MCF 10A (cell line): ENCODE data around the gene SLC22A23. TPM values are rescaled to one million over a fixed set of nuclear protein-coding genes. Genes with fewer than 3 reads are reported as not detected.
A peak's percentile ranks its signal among the peaks of the same experiment; 100 is the strongest.

ENCODE experiments used
- BruUV-seq: library from RNA; stranded (reverse); fragments of 400-500 nt; replicated peaks from 2 replicates; lab custom pipeline; 2021; lab: Mats Ljungman, UMichigan
- CTCF ChIA-PET: fragments of 300-600 bp; sonication (Branson Sonifier 250); formaldehyde crosslinking; extraction: SDS; loops from one replicate; lab custom pipeline; 2021; ENCODE audit warnings: antibody characterized with exemption, inconsistent platforms; lab: Yijun Ruan, JAX
- POLR2A ChIA-PET: fragments of 300-600, 350-650 bp; sonication (Branson Sonifier 250); formaldehyde crosslinking; extraction: SDS; loops from one replicate; lab custom pipeline; 2020; ENCODE audit warnings: antibody characterized with exemption, inconsistent platforms; lab: Yijun Ruan, JAX
- DNase-seq: peaks from one replicate; pipeline ENCODE4 v3.0.0-alpha.2; 2018; ENCODE audit not compliant: unreplicated experiment
- H3K27ac Mint-ChIP-seq: one replicate; pipeline ENCODE4 v1.8.0; 2022; ENCODE audit warnings: mild to moderate bottlenecking, low read depth, mixed read lengths; ENCODE audit not compliant: unreplicated experiment
- H3K27me3 Mint-ChIP-seq: one replicate; pipeline ENCODE4 v1.8.0; 2022; ENCODE audit warnings: mixed read lengths; ENCODE audit not compliant: insufficient read depth, unreplicated experiment
- H3K36me3 Mint-ChIP-seq: one replicate; pipeline ENCODE4 v1.8.0; 2022; ENCODE audit warnings: mild to moderate bottlenecking, moderate library complexity, mixed read lengths; ENCODE audit not compliant: insufficient read depth, unreplicated experiment
- H3K4me1 Mint-ChIP-seq: one replicate; pipeline ENCODE4 v1.8.0; 2022; ENCODE audit warnings: mixed read lengths; ENCODE audit not compliant: insufficient read depth, unreplicated experiment
- H3K4me3 Mint-ChIP-seq: one replicate; pipeline ENCODE4 v1.8.0; 2022; ENCODE audit warnings: mild to moderate bottlenecking, moderate library complexity, mixed read lengths; ENCODE audit not compliant: unreplicated experiment
- H3K9me3 Mint-ChIP-seq: one replicate; pipeline ENCODE4 v1.8.0; 2022; ENCODE audit warnings: mixed read lengths; ENCODE audit not compliant: unreplicated experiment
- intact Hi-C: fragments of 100-400 bp; cut with micrococcal nuclease; formaldehyde crosslinking; loops from 2 replicates; pipeline ENCODE4 v1.14.1; 2022
- total RNA-seq: library from RNA; stranded (reverse); gene quantifications from 2 replicates; pipeline ENCODE4 v1.2.3, GENCODE V29; 2022
- TF ChIP-seq, protein P1 (sequence below): fragments of 200-600 bp; IDR thresholded peaks from one replicate; pipeline ENCODE4 v1.8.0; 2022; ENCODE audit warnings: antibody characterized with exemption, mild to moderate bottlenecking; ENCODE audit not compliant: unreplicated experiment

SLC22A23 gene
- total RNA-seq, 1 experiment from 2014 or later, result 11.9 TPM

DNA sequence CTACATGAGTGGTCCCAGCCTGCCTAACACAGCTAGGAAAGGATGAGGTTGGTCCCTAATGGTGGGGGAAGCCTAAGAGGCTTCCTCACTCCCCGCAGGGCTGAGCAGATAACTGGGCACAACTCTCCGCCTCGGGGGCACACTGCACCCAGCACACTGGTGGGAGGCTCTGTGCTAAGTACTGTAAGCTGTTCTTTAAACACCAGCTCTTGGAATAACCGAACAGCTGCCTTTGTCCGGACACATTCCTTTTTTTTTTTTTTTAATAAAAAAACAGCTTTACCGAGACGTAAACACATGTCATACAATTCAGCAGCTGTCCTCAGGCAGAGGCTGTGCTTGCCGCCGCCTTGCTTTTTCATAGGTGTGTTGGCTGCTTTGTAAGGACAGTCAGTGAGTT is 191.2 kb downstream of the SLC22A23 start:
- intact Hi-C loops, result no loop called here
- TF ChIP-seq, protein P1, sequence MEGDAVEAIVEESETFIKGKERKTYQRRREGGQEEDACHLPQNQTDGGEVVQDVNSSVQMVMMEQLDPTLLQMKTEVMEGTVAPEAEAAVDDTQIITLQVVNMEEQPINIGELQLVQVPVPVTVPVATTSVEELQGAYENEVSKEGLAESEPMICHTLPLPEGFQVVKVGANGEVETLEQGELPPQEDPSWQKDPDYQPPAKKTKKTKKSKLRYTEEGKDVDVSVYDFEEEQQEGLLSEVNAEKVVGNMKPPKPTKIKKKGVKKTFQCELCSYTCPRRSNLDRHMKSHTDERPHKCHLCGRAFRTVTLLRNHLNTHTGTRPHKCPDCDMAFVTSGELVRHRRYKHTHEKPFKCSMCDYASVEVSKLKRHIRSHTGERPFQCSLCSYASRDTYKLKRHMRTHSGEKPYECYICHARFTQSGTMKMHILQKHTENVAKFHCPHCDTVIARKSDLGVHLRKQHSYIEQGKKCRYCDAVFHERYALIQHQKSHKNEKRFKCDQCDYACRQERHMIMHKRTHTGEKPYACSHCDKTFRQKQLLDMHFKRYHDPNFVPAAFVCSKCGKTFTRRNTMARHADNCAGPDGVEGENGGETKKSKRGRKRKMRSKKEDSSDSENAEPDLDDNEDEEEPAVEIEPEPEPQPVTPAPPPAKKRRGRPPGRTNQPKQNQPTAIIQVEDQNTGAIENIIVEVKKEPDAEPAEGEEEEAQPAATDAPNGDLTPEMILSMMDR, result no peak
- POLR2A ChIA-PET, result interaction anchor here (0.6 kb wide), 1 partner anchor 380 kb away, joined by 3 read pairs; no protein-coding TSS in a partner anchor
- H3K4me3 Mint-ChIP-seq, result no peak overlapping the region
- CTCF ChIA-PET, result interaction anchor here (0.6 to 1.5 kb wide), 3 partner anchors 14 to 102 kb away, joined by 3 to 8 read pairs (median 3); no protein-coding TSS in a partner anchor
- DNase-seq, result no peak
- H3K9me3 Mint-ChIP-seq, result no peaks in the 10 kb centered on the region
- H3K27ac Mint-ChIP-seq, result no peak overlapping the region
- H3K4me1 Mint-ChIP-seq, result peaks cover 7% of the 10 kb centered on the region
- H3K36me3 Mint-ChIP-seq, result peaks cover 49% of the 10 kb centered on the region
- H3K27me3 Mint-ChIP-seq, result no peaks in the 10 kb centered on the region
- no TSS peak for BruUV-seq

- no peak for DNase-seq
- Mint-ChIP-seq H3K9me3 (no peaks in the 10 kb centered on the region), H3K4me3 (no peak overlapping the region), H3K36me3 (peaks cover 40% of the 10 kb centered on the region), H3K27me3 (no peaks in the 10 kb centered on the region), H3K4me1 (peaks cover 8% of the 10 kb centered on the region), H3K27ac (no peak overlapping the region)
- ChIA-PET CTCF (no interaction called here), POLR2A (interaction anchor here (0.6 kb wide), 1 partner anchor 327 kb away, joined by 3 read pairs; no protein-coding TSS in a partner anchor)
- TF ChIP-seq, protein P1, result no peak
- intact Hi-C loops, result no loop called here
- BruUV-seq, result no TSS peak
Observed at GRCh38 chr6:3264356-3264755, 192.5 kb downstream of the SLC22A23 start.

DNA sequence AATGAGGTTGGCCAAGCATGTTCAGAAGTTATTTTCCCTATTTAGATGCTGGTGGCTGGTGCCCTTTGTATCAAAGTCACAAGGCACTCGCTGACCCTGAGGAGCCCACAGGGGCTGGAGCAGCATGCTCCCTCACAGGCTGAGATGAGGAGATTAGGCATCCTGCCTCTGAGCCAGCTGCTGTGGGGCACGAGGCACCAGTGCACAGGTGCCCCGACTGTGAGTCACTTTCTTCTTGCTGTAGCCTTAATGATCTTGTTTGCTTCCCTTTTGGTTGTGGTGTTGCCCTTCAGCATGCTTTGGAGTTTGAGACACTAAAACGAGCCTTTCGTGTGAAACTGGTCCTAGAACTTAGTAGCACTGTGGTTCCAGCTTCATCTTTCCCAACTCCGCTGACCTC is 193.8 kb downstream of the SLC22A23 start:
- intact Hi-C loops, result no loop called here
- ChIA-PET POLR2A (interaction anchor here (1.0 to 1.4 kb wide), 2 partner anchors 9 to 10 kb away, joined by 3 to 5 read pairs; no protein-coding TSS in a partner anchor), CTCF (interaction anchor here (1.0 to 1.3 kb wide), 2 partner anchors 17 to 19 kb away, joined by 3 to 5 read pairs; no protein-coding TSS in a partner anchor)
- BruUV-seq, result no TSS peak
- TF ChIP-seq, protein P1, result no peak
- H3K4me1 Mint-ChIP-seq, result peaks cover 8% of the 10 kb centered on the region
- no peaks in the 10 kb centered on the region for H3K9me3 Mint-ChIP-seq
- peaks cover 34% of the 10 kb centered on the region for H3K36me3 Mint-ChIP-seq
- no peak overlapping the region for H3K27ac Mint-ChIP-seq
- H3K27me3 Mint-ChIP-seq, result no peaks in the 10 kb centered on the region
- H3K4me3 Mint-ChIP-seq, result no peak overlapping the region
- DNase-seq, result no peak

DNA sequence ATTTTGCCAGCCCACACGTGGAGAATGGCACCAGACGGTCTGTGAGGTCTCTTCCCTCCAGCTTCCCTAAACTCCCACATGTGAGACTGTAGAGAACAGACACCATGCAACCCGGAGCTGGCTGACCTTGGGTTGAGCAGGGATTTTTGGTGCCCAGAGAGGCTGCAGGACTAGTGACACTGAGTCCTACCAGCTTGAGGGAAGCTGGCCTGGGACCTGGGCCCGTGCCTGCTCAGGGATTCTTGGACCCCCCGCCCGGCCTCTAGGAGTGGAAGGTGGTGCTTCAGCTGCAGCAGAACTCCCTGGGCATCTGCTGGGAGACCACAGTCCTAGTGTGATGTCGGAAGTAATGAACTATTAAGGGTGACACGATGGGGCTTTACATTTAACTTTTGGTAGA is 194.9 kb downstream of the SLC22A23 start:
- ChIA-PET POLR2A (interaction anchor here (0.6 kb wide), 1 partner anchor 509 kb away, joined by 3 read pairs; no protein-coding TSS in a partner anchor), CTCF (interaction anchor here (0.9 to 1.3 kb wide), 2 partner anchors 18 to 20 kb away, joined by 4 to 5 read pairs; no protein-coding TSS in a partner anchor)
- H3K27ac Mint-ChIP-seq, result peak overlapping the region; percentile 64
- intact Hi-C loops, result no loop called here
- peaks cover 26% of the 10 kb centered on the region for H3K36me3 Mint-ChIP-seq
- peaks cover 8% of the 10 kb centered on the region for H3K4me1 Mint-ChIP-seq
- H3K9me3 Mint-ChIP-seq, result no peaks in the 10 kb centered on the region
- no peak overlapping the region for H3K4me3 Mint-ChIP-seq
- H3K27me3 Mint-ChIP-seq, result no peaks in the 10 kb centered on the region
- TF ChIP-seq, protein P1, result no peak
- BruUV-seq, result no TSS peak
- DNase-seq, result no peak
